ENCODE measurements around the gene CA10. TPM values are rescaled to one million over a fixed set of nuclear protein-coding genes. Genes with fewer than 3 reads are reported as not detected.
A peak's percentile ranks its signal among the peaks of the same experiment; 100 is the strongest.

The CA10 gene
- polyA plus RNA-seq, 1 donor from 2014 or later: 6.2 TPM

DNA sequence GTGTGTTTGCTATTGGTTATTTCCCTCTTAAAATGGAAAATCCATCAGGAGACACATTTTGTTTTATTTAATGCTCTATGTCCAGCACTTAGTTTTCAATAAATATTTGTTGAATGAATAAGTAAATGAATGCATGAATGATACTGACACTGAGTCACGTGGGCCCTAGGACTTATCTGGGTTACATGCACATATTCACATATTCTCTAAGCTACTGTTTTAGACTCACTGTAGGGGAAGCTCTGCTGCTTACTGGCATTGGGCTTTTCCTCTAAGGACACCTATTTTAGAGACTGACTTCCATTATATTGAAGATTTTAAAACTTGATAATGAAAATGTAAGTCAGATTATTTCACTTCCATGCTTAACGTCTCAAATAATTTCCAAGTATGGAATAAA lies 571.0 kb downstream of the CA10 start:
- Histone ChIP-seq H4K20me1 (ENCODE audit: insufficient read depth) (no peaks in the 10 kb centered on the region), H3K36me3 (ENCODE audit: insufficient read depth, low read length) (no peaks in the 10 kb centered on the region), H3K27me3 (ENCODE audit: insufficient read depth, low read depth, low read length) (no peaks in the 10 kb centered on the region), H3K79me2 (replicated peaks; ENCODE audit: insufficient read depth, low read length) (no peaks in the 10 kb centered on the region), H3K9me2 (ENCODE audit: insufficient read depth, low read length) (no peaks in the 10 kb centered on the region), H3K27ac (ENCODE audit: low read length) (no peak overlapping the region), H2AFZ (ENCODE audit: low read depth, low read length) (no peak overlapping the region), H3K4me2 (ENCODE audit: low read length) (no peak overlapping the region), H3K9ac (ENCODE audit: low read length) (no peak overlapping the region), H3F3A (ENCODE audit: insufficient read depth, low read length, poor library complexity, severe bottlenecking) (no peaks in the 10 kb centered on the region), H3K4me3 (ENCODE audit: low read length) (no peak overlapping the region), H3K9me3 (ENCODE audit: low read length) (no peaks in the 10 kb centered on the region)
- TF ChIP-seq, protein P1, sequence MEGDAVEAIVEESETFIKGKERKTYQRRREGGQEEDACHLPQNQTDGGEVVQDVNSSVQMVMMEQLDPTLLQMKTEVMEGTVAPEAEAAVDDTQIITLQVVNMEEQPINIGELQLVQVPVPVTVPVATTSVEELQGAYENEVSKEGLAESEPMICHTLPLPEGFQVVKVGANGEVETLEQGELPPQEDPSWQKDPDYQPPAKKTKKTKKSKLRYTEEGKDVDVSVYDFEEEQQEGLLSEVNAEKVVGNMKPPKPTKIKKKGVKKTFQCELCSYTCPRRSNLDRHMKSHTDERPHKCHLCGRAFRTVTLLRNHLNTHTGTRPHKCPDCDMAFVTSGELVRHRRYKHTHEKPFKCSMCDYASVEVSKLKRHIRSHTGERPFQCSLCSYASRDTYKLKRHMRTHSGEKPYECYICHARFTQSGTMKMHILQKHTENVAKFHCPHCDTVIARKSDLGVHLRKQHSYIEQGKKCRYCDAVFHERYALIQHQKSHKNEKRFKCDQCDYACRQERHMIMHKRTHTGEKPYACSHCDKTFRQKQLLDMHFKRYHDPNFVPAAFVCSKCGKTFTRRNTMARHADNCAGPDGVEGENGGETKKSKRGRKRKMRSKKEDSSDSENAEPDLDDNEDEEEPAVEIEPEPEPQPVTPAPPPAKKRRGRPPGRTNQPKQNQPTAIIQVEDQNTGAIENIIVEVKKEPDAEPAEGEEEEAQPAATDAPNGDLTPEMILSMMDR (IDR thresholded peaks at IDR 0.05; ENCODE audit: poor library complexity, severe bottlenecking): no peak
- no peak for TF ChIP-seq EP300 (conservative IDR thresholded peaks at IDR 0.05; ENCODE audit: poor library complexity, severe bottlenecking)
- no peak for TF ChIP-seq SMC3 (conservative IDR thresholded peaks at IDR 0.05; ENCODE audit: poor library complexity)
- TF ChIP-seq, protein P2, sequence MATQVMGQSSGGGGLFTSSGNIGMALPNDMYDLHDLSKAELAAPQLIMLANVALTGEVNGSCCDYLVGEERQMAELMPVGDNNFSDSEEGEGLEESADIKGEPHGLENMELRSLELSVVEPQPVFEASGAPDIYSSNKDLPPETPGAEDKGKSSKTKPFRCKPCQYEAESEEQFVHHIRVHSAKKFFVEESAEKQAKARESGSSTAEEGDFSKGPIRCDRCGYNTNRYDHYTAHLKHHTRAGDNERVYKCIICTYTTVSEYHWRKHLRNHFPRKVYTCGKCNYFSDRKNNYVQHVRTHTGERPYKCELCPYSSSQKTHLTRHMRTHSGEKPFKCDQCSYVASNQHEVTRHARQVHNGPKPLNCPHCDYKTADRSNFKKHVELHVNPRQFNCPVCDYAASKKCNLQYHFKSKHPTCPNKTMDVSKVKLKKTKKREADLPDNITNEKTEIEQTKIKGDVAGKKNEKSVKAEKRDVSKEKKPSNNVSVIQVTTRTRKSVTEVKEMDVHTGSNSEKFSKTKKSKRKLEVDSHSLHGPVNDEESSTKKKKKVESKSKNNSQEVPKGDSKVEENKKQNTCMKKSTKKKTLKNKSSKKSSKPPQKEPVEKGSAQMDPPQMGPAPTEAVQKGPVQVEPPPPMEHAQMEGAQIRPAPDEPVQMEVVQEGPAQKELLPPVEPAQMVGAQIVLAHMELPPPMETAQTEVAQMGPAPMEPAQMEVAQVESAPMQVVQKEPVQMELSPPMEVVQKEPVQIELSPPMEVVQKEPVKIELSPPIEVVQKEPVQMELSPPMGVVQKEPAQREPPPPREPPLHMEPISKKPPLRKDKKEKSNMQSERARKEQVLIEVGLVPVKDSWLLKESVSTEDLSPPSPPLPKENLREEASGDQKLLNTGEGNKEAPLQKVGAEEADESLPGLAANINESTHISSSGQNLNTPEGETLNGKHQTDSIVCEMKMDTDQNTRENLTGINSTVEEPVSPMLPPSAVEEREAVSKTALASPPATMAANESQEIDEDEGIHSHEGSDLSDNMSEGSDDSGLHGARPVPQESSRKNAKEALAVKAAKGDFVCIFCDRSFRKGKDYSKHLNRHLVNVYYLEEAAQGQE (IDR thresholded peaks at IDR 0.05; ENCODE audit: borderline replicate concordance): no peak
- TF ChIP-seq TAF1 (IDR thresholded peaks at IDR 0.05; ENCODE audit: low read depth): no peak
- TF ChIP-seq MXI1 (conservative IDR thresholded peaks at IDR 0.05; ENCODE audit: poor library complexity, severe bottlenecking): no peak
- no peak for TF ChIP-seq POLR2AphosphoS5 (IDR thresholded peaks at IDR 0.05)
- TF ChIP-seq RAD21 (conservative IDR thresholded peaks at IDR 0.05): no peak
- TF ChIP-seq EZH2 (IDR thresholded peaks at IDR 0.05; ENCODE audit: borderline replicate concordance, insufficient read depth, low read length, poor library complexity, severe bottlenecking): no peak

DNA sequence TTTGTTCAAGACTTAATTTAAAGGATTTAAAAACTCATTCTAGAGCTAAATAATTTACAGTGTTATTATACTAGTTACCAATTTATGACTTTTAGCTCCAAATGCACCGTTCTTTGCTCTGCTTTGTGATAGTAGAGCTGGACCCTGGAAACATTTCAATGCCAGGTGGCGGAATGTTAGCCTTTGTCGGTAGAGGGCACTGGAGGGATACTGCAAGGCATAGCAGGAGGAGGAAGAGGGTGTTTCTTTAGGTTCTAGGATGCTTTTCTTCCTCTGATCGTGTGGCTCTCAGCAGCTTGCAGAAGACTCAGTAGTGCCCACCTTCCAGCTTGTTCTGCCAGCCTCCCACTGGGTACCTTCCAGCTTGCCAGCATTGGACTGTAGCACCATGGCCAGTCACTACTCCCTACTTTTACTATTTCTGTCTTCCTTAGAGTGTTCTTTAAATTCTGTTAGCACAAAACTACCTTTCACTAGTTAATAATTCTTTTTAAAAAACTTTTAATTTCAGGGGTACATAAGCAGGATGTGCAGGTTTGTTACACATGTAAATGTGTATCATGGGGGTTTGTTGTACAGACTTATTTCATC lies 572.9 kb downstream of the CA10 start:
- Histone ChIP-seq H3K9ac (ENCODE audit: low read length) (no peak overlapping the region), H3K4me3 (ENCODE audit: low read length) (no peak overlapping the region), H3K4me2 (ENCODE audit: low read length) (no peak overlapping the region), H3K9me2 (ENCODE audit: insufficient read depth, low read length) (no peaks in the 10 kb centered on the region), H3K9me3 (ENCODE audit: low read length) (no peaks in the 10 kb centered on the region), H3F3A (ENCODE audit: insufficient read depth, low read length, poor library complexity, severe bottlenecking) (no peaks in the 10 kb centered on the region), H3K79me2 (replicated peaks; ENCODE audit: insufficient read depth, low read length) (no peaks in the 10 kb centered on the region), H3K27ac (ENCODE audit: low read length) (no peak overlapping the region), H3K36me3 (ENCODE audit: insufficient read depth, low read length) (no peaks in the 10 kb centered on the region), H3K27me3 (ENCODE audit: insufficient read depth, low read depth, low read length) (no peaks in the 10 kb centered on the region), H2AFZ (ENCODE audit: low read depth, low read length) (no peak overlapping the region), H4K20me1 (ENCODE audit: insufficient read depth) (no peaks in the 10 kb centered on the region)
- TF ChIP-seq, protein P1 (IDR thresholded peaks at IDR 0.05; ENCODE audit: poor library complexity, severe bottlenecking): peak; percentile 51
- TF ChIP-seq, protein P2 (IDR thresholded peaks at IDR 0.05; ENCODE audit: borderline replicate concordance): no peak
- TF ChIP-seq SMC3 (conservative IDR thresholded peaks at IDR 0.05; ENCODE audit: poor library complexity) (peak; percentile 52), TAF1 (IDR thresholded peaks at IDR 0.05; ENCODE audit: low read depth) (no peak), RAD21 (conservative IDR thresholded peaks at IDR 0.05) (peak; percentile 57)
